22Rv1 (cell line): ENCODE results near the gene PLEKHN1.

Experiments used
- H3K27ac ChIP-seq: fragments of 450-650 bp; 2 replicates; pipeline ENCODE4 v1.5.1; 2017
- ZFX ChIP-seq: fragments of 450-650 bp; IDR thresholded peaks from 2 replicates; pipeline ENCODE4 v1.6.1; 2017; ENCODE audit warnings: antibody characterized with exemption, borderline replicate concordance
- TF ChIP-seq, protein P1 (sequence below): fragments of 450-650 bp; IDR thresholded peaks from 2 replicates; pipeline ENCODE4 v1.5.1; 2017; ENCODE audit warnings: mild to moderate bottlenecking

PLEKHN1 gene

GRCh38 chr1:1020415-1021009 is 54.2 kb downstream of the PLEKHN1 start:
- peak overlapping the region; percentile 87 for H3K27ac ChIP-seq

DNA sequence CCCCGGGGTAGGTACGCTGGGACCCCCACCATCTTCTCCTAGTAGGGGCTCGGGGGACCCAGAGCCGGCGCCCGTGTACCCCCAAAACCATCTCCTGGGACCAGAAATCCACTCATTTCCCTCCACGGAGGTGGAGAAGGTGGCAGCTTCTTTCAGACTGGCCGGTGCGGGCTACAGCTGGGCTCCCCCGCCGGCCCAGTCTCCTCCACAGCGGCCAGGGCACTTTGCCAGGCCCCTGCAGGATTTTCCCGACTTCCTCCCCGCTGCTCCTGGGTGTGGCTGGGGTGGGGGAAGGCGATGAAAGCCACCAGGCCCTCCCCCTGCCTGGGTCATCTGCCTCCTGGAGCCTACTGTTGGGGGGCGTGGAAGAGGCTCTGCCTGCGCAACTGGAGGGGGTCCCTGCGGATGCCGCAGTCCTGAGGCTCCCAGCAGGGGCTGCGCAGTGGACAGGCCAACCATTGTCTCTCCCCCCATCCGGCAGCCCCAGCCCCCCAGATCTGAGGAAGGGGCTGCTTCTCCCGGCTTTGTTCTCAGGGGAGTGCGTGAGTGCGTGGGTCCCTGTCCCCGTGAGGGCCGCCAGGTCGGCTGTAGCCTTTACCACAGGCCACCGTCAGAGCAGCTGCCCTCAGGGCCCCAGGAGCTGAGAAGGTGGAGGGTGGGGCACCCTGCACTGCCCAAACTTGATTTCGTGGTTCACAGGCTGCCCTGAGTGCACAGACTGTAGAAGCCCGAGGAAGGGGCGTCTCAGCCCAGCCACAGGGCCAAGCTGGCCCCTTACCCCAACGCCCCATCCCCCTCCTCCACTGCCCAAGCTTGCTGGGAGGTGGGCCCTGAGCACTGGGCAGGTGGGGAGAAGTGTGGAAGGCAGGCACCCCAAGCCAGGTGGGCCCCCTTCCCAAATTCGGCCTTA is 55.0 kb downstream of the PLEKHN1 start:
- TF ChIP-seq, protein P1, sequence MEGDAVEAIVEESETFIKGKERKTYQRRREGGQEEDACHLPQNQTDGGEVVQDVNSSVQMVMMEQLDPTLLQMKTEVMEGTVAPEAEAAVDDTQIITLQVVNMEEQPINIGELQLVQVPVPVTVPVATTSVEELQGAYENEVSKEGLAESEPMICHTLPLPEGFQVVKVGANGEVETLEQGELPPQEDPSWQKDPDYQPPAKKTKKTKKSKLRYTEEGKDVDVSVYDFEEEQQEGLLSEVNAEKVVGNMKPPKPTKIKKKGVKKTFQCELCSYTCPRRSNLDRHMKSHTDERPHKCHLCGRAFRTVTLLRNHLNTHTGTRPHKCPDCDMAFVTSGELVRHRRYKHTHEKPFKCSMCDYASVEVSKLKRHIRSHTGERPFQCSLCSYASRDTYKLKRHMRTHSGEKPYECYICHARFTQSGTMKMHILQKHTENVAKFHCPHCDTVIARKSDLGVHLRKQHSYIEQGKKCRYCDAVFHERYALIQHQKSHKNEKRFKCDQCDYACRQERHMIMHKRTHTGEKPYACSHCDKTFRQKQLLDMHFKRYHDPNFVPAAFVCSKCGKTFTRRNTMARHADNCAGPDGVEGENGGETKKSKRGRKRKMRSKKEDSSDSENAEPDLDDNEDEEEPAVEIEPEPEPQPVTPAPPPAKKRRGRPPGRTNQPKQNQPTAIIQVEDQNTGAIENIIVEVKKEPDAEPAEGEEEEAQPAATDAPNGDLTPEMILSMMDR: no peak
- no peak for TF ChIP-seq ZFX
- peak overlapping the region; percentile 87 for H3K27ac ChIP-seq

More at GRCh38 chr1:1020415-1021009, 54.2 kb downstream of the PLEKHN1 start:
- TF ChIP-seq, protein P1: no peak
- TF ChIP-seq ZFX: no peak

- H3K27ac ChIP-seq: peak overlapping the region; percentile 87
- TF ChIP-seq ZFX: no peak
- TF ChIP-seq, protein P1: no peak
These were observed 55.6 kb downstream of the PLEKHN1 start for GRCh38 chr1:1021920-1022259.

GRCh38 chr1:1022302-1023009 is 56.2 kb downstream of the PLEKHN1 start:
- TF ChIP-seq, protein P1: no peak
- TF ChIP-seq ZFX: no peak

DNA sequence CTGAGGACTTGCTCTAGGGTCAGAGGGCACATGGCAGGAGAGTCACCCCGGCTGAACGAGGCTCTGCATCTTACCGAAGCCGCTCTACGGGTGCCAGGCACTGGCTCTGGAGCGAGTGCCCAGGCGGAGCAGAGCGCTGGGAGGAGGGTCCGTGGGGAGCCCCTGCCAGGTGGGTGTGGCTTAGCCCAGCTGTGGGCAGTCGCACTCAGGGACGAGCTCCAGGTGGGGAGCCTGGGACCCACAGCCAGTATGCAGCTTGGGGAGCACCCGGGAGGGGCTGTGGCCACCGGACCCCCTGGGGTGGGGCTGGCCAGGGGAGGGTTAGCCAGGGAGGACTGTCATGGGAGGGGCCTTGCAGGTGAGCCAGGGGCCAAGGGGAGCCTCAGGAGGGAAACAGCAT is 57.4 kb downstream of the PLEKHN1 start:
- no peak overlapping the region for H3K27ac ChIP-seq
- no peak for TF ChIP-seq ZFX
- TF ChIP-seq, protein P1: no peak

More at GRCh38 chr1:1022302-1023009, 56.2 kb downstream of the PLEKHN1 start:
- no peak overlapping the region for H3K27ac ChIP-seq

DNA sequence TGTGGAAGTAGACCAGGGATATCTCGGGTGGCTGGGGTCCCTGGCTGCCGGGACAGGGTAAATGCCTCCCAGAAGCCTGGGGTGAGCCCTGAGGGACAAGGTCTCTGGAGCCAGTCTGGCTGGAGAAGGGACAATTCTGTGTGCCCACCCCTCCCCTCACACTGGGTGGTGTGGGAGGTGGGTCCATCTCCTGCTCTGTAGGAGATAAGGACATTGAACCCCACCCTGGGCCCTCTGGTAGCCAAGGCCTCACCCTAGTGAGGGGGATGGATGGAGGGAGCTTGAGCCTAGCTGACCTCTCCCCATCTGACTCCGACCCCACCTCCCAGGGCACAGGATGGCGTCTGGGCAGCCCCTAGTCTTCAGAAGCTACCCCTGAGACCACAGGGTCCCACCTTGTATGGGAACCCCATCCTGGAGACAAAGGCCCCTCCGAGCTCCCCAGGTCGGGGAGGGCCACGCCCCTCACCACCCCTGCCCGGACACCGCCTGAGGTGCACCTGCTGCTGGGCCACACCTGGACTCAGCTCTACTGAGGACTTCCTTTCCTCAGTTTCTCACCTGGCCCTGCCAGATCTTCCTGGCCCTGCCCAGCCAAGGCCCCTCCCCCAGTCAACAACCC is 58.0 kb downstream of the PLEKHN1 start:
- peak overlapping the region; percentile 53 for H3K27ac ChIP-seq
- TF ChIP-seq, protein P1: no peak
- no peak for TF ChIP-seq ZFX
